KOPT-K1 (cell line): ENCODE results near the gene PLA2G4C.
A peak's percentile ranks its signal among the peaks of the same experiment; 100 is the strongest.
"Not testable (repeated sequence)": the region's sequence is repeated elsewhere in the genome, so short reads cannot be mapped to it uniquely, and the experiment has no call there.

Experiments
- H3K27ac ChIP-seq: fragments of 200-600 bp; sonication (generic); 2 replicates; pipeline ENCODE4 v1.5.1; 2016; ENCODE audit warnings: antibody characterized with exemption, mild to moderate bottlenecking, low read depth, low read length; ENCODE audit not compliant: poor library complexity, severe bottlenecking
- H3K36me3 ChIP-seq: fragments of 200-600 bp; sonication (generic); 2 replicates; pipeline ENCODE4 v1.5.1; 2017; ENCODE audit warnings: antibody characterized with exemption, mild to moderate bottlenecking, low read length, moderate library complexity; ENCODE audit not compliant: insufficient read depth
- H3K9me3 ChIP-seq: fragments of 200-600 bp; sonication (generic); 2 replicates; pipeline ENCODE4 v1.5.1; 2017; ENCODE audit warnings: antibody characterized with exemption, low read length, mild to moderate bottlenecking; ENCODE audit not compliant: insufficient read depth, poor library complexity, severe bottlenecking

The PLA2G4C gene

DNA sequence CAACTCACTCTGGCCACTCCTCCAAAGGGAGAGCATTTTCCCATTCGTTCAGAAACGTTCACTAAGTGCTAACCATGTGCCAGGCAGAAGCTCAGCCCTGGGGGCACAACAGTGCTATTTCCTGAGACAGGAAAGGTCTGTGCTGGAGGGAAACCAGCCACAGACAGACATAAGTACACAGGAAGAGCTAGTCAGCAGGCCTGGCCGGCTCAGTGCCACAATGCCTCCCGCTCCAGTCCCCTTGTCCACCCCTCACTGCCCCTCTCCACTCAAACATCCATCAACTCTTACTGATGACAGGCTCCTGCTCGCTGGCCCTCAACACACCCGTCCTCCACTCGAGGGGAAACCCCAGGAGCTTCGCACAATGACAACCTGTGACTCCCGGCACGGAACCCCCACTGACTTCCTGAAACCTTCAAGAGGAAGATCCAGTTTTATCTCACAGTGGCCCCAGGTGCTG, 11.3 kb upstream of the PLA2G4C start:
- Histone ChIP-seq H3K9me3 (no peaks in the 10 kb centered on the region), H3K27ac (no peak overlapping the region), H3K36me3 (peaks cover 98% of the 10 kb centered on the region)

DNA sequence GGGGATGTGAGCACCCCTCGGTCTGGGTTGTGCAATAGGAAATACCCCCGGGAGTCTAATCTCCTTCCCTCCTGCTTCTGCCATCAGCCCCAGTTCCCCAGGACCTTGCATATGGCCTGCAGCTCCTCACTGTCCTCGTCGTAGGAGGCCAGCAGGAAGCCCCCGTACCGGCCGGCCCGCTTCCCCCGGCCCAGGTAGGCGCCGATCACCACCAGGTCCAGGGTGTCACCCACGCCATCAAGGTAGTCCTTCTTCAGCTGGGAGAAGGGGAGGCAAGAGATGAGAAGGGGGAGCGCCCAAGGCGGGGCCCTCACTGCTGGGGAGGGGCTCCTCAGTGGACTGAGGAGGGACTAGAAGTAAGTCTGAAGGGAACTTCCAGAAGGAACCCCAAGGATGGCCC, 10.4 kb upstream of the PLA2G4C start:
- no peaks in the 10 kb centered on the region for H3K9me3 ChIP-seq
- H3K36me3 ChIP-seq = peaks cover 99% of the 10 kb centered on the region
- H3K27ac ChIP-seq = no peak overlapping the region

DNA sequence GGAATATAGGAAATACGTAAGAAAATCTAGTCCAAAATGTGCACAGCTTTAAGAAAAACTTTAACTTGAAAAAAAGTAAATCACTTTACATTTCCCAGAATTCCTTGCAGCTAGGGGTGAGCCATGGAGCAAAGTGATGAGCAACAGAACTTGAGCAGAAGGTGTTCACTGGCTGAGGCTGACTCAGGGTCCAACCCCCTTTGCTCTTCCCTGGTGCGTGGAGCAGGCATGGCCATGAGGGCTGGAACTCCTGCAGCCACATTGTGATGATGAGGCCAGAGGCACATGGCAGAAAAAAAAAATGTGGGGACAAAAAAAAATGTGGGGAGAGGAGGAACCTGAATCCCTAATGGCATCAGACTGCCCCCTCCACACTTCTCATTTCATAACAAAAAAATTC, 9.9 kb upstream of the PLA2G4C start:
- Histone ChIP-seq H3K36me3 (peaks cover 99% of the 10 kb centered on the region), H3K27ac (no peak overlapping the region), H3K9me3 (no peaks in the 10 kb centered on the region)

DNA sequence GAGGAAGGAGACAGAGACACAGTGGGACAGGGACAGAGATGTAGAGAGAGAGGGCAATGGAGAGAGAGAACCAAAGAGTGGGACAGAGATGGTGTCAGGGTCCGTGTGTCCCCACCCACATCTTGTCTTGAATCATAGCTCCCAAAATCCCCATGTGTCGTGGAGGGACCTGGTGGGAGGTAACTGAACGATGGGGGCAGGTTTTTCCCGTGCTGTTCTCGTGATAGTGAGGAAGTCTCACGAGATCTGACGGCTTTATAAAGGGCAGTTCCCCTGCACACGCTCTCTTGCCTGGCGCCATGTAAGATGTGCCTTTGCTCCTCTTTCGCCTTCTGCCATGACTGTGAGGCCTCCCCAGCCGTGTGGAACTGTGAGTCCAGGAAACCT, 7.5 kb upstream of the PLA2G4C start:
- H3K9me3 ChIP-seq = no peaks in the 10 kb centered on the region
- H3K27ac ChIP-seq = peak overlapping the region; percentile 10

DNA sequence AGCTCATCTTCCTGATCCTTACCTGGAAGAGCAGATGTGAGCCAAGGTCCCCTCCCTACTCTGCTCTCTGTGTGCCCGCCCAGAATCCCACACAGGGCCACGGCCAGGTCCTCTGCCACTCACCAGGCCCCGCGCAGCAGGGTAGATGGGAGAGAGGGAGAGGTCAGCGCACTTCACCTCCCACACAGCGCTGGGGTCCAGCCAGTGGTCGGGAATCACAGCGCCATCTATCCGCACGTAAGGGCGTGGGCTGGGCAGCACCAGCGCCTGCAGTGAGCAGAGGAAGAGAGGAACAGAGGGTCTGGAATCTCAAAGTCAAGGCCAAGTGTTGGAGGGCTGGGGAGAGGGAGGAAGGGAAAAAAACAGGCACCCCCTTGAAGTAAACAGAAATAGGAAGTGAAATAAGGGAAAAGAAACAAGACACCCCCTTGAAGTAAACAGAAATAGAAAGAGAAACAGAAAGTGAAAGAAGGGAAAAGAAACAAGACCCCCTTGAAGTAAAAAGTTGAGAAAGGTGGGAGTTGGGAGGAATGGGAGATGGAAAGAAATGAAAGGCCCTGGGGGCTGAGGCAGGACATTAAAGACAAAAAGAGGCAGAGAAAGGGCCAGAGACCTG, 7.0 kb upstream of the PLA2G4C start:
- Histone ChIP-seq H3K9me3 (no peaks in the 10 kb centered on the region), H3K27ac (peak overlapping the region; percentile 10), H3K36me3 (peaks cover 92% of the 10 kb centered on the region)

More for the DNA sequence above, 7.5 kb upstream of the PLA2G4C start:
- peaks cover 97% of the 10 kb centered on the region for H3K36me3 ChIP-seq

DNA sequence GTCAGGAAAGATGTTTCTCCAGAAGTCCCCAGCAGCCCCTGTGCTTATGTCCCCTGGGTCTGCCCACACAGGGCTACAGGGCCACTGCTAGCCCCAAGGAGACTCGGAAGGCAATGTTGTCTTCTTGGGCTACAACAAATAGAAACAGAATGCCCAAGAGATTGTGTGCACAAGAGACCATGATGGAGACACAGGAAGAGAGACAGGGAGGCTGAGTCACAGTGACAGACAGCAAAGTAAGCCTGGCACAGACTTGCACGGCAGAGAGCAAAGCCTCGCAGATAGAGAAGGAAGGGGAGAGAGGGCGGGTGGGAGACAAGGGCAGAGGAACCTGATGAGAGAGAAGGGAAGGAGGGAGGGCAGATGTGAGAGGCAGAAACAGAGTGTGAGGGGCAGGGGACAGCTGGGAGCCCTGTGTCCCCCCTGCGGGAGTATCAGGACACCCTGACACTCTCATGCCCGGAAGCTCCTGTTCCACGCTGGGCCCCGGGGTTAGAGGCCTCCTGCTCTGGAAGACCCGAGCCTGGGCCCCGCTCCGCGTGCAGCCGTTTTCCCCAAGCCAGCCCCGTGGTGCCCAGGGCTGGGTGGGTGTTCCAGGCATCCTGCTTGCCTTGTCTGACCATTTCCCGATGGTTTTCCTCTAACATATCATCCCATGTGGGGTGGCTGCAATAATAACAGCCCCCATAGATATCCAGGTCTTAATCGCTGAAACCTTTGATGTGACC, 2.7 kb upstream of the PLA2G4C start:
- Histone ChIP-seq H3K36me3 (peaks cover 50% of the 10 kb centered on the region), H3K9me3 (no peaks in the 10 kb centered on the region), H3K27ac (no peak overlapping the region)

DNA sequence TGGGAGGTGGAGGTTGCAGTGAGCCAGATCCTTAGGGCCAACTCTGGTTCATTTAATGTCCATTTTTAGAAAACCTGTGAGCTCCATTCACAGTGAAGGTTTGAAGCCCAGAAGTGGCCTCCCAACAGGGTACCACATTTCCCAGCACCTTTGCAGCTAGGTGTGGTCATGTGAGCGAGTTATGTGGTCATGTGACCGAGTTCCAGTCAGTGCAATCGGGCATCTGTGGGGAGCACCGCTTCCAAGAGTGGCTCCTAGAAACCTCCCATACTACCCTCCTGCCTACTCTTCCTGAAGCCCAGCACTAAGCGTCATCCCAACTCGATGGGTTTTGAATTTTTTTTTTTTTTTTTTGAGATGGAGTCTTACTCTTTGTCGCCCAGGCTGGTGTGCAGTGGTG, 663 bp upstream of the PLA2G4C start:
- Histone ChIP-seq H3K36me3 (peaks cover 29% of the 10 kb centered on the region), H3K27ac (no peak overlapping the region), H3K9me3 (no peaks in the 10 kb centered on the region)

DNA sequence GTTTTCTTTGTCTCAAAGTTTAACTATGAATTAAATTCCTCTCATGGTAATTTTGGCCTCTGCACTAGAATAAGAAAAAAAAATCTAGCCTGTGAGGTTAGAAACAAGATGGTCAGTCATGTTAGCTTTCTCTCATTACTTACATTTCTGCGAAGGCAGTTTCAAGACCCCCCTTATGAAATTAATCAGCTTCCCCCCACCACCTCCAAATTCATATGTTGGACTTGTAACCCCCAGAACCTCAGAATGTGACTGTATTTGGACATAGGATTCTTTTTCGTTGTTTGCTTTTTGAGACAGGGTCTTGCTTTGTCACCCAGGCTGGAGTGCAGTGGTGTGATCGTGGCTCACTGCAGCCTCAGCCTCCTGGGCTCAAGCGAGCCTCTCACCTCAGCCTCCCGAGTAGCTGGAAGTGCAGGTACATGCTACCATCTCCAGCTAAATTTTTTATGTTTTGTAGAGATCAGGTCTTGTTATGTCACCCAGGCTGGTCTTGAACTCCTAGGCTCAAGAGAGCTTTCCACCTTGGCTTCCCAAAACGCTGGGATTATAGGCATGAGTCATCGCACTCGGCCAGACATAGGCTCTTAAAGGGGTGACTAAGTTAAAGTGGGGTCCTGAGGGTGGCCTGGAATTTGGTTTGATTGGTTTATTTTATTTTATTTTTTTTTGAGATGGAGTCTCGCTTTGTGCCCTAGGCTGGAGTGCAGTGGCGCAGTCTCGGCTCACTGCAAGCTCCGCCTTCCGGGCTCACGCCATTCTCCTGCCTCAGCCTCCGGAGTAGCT, 1.4 kb downstream of the PLA2G4C start:
- Histone ChIP-seq H3K36me3 (peaks cover 8% of the 10 kb centered on the region), H3K27ac (no peak overlapping the region), H3K9me3 (no peaks in the 10 kb centered on the region)

DNA sequence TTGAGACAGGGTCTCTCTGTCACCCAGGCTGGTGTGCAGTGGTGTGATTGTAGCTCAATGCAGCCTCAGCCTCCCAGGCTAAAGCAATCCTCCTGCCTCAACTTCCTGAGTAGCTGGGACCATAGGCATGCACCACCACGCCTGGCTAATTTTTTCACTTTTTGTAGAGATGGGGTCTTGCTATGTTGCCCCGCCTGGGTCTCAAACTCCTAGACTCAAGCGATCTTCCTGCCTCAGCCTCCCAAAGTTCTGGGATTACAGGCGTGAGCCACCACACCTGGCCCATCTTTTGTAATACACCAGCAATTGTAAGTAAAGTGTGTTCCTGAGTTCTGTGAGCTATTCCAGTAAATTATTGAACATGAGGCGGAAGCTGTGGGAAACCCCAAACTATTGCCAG, 6.7 kb downstream of the PLA2G4C start:
- no peaks in the 10 kb centered on the region for H3K36me3 ChIP-seq
- H3K27ac ChIP-seq = no peak overlapping the region
- H3K9me3 ChIP-seq = no peaks in the 10 kb centered on the region

DNA sequence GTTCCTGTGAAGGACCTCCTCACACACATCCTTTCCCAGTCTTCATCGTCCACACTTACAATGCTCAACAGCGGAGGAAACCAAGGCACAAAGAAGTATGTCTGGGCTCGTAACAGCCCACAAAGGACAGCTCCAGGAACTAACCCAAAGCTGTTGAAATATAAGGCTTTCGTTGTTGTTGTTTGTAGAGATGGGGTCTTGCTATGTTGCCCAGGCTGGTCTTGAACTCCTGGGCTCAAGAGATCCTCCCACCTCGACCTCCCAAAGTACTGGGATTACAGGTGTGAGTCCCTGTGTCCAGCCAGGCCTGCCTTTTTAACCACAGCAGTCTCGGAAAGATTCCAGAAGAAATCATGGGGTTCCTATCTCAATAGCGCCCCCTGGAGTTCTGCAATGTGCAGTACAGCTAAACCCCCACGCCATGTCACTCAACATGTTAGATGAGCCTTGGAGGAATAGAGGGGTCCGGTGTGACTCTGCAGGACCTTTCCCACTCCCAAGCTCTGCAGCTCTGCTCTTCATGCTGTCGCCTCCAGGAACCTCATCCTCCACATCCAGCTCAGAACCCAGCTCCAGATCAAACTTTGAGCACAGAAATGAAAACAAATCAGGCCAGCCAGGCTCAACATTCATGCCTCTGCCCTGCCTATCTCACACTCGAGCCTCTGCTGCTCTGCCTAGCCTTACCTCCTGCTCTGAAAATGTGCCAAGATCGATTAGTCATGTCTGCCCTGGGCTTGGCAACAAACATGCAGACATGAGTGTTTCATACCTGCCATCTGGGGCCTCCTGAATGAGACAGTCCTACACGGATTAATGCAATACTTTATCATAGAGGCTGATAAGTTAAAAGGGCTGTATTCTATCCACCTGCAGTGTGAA, 7.5 kb downstream of the PLA2G4C start:
- Histone ChIP-seq H3K36me3 (no peaks in the 10 kb centered on the region), H3K27ac (no peak overlapping the region), H3K9me3 (no peaks in the 10 kb centered on the region)

DNA sequence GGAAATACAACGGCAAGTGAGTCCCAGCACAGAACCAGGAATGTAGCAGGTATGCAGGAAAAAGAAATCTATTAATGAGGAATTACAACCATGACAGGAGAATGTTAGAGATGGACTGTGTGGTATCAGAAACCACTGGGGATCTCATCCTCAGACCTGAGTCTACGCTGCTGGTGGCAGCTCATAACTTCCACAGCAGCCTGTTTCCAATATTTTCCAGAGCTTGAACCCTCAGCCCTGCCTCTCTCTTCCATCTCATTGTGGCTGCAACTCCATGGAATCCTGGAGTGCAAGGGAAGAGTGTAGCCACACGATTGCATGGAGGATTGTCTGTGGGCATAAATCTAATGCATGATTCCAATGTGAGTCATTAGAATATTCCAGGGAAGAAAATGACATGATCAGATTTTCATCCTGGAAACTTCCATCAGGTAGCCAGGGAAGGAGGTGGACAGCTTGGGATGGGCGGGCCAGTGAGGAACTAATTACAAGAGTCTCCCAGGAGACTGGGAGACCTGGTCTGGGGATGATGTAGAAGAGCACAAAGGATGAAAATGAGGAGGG, 14.9 kb downstream of the PLA2G4C start:
- Histone ChIP-seq H3K27ac (no peak overlapping the region), H3K9me3 (peaks cover 18% of the 10 kb centered on the region), H3K36me3 (no peaks in the 10 kb centered on the region)

DNA sequence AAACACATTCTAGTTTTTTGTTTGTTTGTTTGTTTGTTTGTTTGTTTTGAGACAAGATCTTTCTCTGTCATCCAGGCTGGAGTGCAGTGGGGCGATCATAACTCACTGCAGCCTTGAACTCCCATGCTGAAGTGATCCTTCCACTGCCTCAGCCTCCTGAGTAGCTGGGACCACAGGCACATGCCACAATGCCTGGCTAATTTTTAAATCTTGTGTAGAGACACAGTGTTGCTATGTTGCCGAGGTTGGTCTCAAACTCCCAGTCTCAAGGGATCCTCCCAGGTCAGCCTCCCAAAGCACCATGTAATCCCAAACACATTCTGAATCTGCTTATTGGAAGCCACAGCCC, 15.8 kb downstream of the PLA2G4C start:
- Histone ChIP-seq H3K36me3 (no peaks in the 10 kb centered on the region), H3K27ac (no peak overlapping the region), H3K9me3 (peaks cover 18% of the 10 kb centered on the region)

DNA sequence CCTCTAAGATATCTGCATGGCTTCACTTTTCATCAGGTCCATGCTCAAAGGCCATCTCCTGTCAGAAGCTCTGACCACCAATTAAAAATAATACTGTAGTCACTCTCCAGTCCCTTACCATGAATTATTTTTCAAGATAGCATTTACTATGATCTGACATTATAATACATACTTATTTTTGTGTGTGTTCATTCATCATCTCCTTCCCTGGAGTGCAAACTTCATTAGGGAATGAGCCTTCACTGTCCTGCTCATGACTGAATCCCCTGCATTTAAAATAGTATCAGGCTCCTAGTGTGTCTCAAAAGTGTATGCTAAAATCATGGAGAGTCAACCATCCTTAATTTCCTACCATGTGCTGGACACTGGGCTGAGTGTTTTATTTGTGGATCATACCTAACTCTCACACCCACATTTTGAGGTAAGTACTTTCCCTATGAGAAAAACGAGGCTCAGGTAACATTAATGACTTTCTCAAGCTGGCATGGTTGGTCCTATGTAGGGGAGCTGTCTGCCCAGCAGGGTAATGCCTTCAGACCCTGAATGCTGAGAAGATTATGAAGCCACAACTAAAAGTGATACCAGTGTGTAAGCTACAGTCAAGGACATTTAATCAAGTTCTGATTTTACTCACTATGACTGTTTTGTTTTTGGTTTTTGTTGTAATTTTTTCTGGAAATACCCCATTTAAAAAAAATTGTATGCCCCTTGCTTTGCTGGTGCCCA, 16.3 kb downstream of the PLA2G4C start:
- Histone ChIP-seq H3K36me3 (no peaks in the 10 kb centered on the region), H3K27ac (no peak overlapping the region), H3K9me3 (peaks cover 18% of the 10 kb centered on the region)

DNA sequence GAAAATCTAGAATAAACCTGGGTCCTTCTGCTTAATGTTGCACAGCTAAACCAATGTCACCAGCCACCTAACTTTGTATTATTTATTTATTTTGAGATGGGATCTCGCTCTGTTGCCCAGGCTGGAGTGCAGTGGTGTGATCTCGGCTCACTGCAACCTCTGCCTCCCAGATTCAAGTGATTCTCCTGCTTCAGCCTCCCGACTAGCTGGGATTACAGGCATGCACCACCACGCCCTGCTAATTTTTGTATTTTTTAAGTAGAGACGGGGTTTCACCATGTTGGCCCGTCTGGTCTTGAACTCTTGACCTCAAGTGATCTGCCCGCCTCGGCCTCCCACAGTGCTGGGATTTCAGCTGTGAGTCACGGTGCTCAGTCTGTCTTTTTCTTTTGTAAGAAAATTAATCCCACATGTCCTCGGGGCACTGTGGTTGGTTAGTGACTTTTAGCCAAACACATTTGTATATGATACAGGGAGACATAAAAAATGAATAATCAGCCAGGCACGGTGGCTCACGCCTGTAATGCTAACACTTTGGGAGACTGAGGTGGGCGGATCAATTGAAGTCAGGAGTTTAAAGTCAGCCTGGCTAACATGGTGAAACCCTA, 19.4 kb downstream of the PLA2G4C start:
- H3K27ac ChIP-seq, H3K36me3 ChIP-seq: not testable (repeated sequence)
- H3K9me3 ChIP-seq = peaks cover 18% of the 10 kb centered on the region
